Measurements from ENCODE around the gene GRP. TPM values are rescaled to one million over a fixed set of nuclear protein-coding genes. Genes with fewer than 3 reads are reported as not detected.
"Not testable (repeated sequence)": the region's sequence is repeated elsewhere in the genome, so short reads cannot be mapped to it uniquely, and the experiment has no call there.

GRP gene
- total RNA-seq, 1 donor from 2014 or later, result not detected

GRCh38 chr18:59220784-59221765, 1.1 kb downstream of the GRP start:
- no peak for ATAC-seq (ENCODE audit: poor library complexity)
- no peak for DNase-seq
- intact Hi-C loops (cut with DNase I), result no loop called here

GRCh38 chr18:59222341-59222740, 2.4 kb downstream of the GRP start:
- ATAC-seq (ENCODE audit: poor library complexity) (no peak), DNase-seq (no peak)
- intact Hi-C loops (cut with DNase I), result no loop called here

DNA sequence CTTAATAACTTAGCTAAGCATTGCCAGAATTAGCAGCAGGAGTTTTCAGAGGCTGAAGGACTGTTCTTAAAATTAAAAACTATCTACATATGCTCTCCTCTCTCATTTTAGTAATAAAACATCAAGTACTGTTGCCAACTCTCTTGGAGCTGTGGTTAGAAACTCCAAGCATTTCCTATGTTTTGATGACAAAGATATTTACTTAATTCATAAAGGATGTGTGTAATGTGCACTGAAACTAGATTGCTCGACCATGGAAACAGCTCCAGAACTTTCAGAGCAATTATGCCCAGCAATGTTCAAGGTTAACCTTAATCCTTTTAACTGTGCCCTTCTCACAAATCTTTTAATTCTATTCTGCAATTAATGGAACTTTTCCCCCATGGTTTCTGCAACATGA, 8.4 kb downstream of the GRP start:
- DNase-seq (no peak), ATAC-seq (ENCODE audit: poor library complexity) (no peak)
- intact Hi-C loops (cut with DNase I), result no loop called here

DNA sequence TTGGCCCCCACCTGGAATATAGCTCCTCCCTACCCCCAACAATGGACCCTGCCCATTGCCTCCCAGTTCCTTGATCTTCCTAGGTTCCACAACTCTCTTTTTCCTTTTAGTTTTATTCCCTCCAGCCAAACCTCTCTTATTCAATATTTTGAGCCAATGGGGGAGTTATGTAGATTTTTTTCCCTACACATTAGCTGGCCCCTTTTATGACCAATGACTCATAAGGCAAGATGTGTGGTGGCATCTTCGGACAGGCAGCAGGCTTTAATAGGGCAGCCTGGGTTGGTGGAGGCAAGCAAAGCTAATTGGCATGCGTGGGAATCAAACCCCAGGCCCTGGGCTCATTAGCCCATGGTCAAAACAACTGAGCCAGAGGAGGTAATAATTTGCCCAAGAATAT, 9.2 kb downstream of the GRP start:
- DNase-seq, result no peak
- intact Hi-C loops (cut with DNase I), result no loop called here
- no peak for ATAC-seq (ENCODE audit: poor library complexity)

DNA sequence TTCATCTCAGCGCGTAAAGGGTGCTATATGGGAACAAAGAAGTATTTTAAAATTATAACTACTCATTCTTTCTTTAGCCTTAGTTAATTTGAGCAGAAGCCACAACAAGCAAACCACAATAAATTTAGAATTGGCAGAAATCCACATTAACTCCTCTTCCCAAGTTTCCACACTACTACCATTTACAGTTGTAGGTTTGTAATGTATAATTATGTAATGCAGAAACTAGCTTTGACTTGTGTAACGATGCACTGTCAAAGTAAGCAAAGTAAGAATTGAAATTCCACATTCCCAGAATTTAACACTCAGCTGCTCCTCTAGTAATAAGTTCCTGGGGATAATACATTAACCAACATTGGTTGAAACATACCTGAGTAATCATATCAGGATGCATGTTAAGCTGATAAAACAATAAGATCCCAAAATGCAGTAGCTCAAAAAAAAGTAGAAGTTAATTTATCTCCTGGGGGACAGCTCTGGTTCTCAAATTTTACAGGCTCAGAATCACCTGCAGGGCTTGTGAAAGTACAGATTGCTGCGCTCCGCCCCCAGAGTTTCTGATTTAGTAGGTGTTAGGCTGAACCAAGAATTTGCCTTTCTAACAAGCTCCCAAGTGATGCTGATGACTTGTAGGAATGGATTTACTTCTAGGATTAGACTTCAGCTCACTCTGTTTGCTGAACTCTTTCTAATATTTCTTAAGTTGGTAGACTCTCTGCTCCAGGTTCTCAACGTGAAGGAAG, 9.9 kb downstream of the GRP start:
- intact Hi-C loops (cut with DNase I), result no loop called here
- DNase-seq (no peak), ATAC-seq (ENCODE audit: poor library complexity) (no peak)

- DNase-seq, result no peak
- no peak for ATAC-seq (ENCODE audit: poor library complexity)
- intact Hi-C loops (cut with DNase I), result no loop called here
These were observed 11.2 kb downstream of the GRP start for GRCh38 chr18:59231114-59231513.

- peak; percentile 62 for ATAC-seq (ENCODE audit: poor library complexity)
- DNase-seq, result no peak
- intact Hi-C loops (cut with DNase I), result no loop called here
These were observed 11.9 kb downstream of the GRP start for GRCh38 chr18:59231877-59232276.

GRCh38 chr18:59232309-59233016, 12.5 kb downstream of the GRP start:
- intact Hi-C loops (cut with DNase I), result no loop called here
- ATAC-seq (ENCODE audit: poor library complexity), result no peak

GRCh38 chr18:59233017-59233410, 13.1 kb downstream of the GRP start:
- no peak for DNase-seq
- no peak for ATAC-seq (ENCODE audit: poor library complexity)
- intact Hi-C loops (cut with DNase I), result no loop called here

More at GRCh38 chr18:59232309-59233016, 12.5 kb downstream of the GRP start:
- DNase-seq, result no peak

GRCh38 chr18:59238385-59238784, 18.4 kb downstream of the GRP start:
- no peak for DNase-seq
- ATAC-seq (ENCODE audit: poor library complexity), result no peak
- intact Hi-C loops (cut with DNase I), result no loop called here

- no peak for ATAC-seq (ENCODE audit: poor library complexity)
- intact Hi-C loops (cut with DNase I), result no loop called here
These were observed 19.7 kb downstream of the GRP start for GRCh38 chr18:59239642-59240041.

GRCh38 chr18:59242906-59243305, 22.9 kb downstream of the GRP start:
- DNase-seq, result no peak
- intact Hi-C loops (cut with DNase I), result no loop called here
- ATAC-seq (ENCODE audit: poor library complexity), result no peak

More at GRCh38 chr18:59239642-59240041, 19.7 kb downstream of the GRP start:
- no peak for DNase-seq

GRCh38 chr18:59246796-59247195, 26.8 kb downstream of the GRP start:
- intact Hi-C loops (cut with DNase I), result loop anchor here (5.0 kb wide), 1 partner anchor 151 kb away; no protein-coding TSS in a partner anchor
- ATAC-seq (ENCODE audit: poor library complexity) (no peak), DNase-seq (no peak)

DNA sequence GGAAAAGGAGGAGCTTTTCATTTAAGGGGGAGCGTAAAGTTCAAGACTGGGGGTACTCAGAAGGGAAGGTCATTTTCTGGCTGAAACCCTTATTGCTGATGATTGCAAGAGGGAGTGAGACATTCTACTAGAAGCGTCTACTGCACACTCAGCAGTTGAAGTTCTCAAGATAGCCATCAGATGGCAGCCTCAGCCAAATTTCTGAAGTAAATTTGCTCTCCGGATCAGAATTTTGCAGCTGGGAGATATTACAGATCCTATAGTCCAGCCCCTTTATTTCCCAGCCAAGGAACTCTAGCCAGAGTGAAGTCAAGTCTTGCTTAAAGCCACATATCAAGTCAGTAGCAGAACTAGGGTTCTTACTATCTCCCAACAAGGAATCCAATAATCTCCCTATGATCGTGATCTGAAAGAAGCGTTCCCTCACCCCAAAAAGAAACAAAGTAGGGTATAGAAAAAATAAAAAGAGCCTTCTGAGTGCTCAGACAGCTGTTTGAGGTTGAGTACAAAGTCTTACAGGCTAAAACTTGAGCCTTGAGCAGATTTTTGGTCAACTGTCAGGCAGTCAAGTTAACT, 29.3 kb downstream of the GRP start:
- intact Hi-C loops (cut with DNase I), result loop anchor here (5.0 kb wide), 1 partner anchor 148 kb away; no protein-coding TSS in a partner anchor
- ATAC-seq (ENCODE audit: poor library complexity), result peak; percentile 67

DNA sequence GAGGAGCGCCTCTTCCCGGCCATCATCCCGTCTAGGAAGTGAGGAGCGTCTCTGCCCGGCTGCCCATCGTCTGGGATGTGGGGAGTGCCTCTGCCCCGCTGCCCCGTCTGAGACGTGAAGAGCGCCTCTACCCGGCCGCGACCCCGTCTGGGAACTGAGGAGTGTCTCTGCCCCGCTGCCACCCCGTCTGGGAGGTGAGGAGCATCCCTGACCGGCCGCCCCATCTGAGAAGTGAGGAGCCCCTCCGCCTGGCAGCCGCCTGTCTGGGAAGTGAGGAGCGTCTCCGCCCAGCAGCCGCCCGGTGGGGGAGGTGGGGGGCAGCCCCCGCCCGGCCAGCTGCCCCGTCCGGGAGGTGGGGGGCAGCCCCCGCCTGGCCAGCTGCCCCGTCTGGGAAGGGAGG, 35.5 kb downstream of the GRP start:
- intact Hi-C loops (cut with DNase I); ATAC-seq (ENCODE audit: poor library complexity); DNase-seq: not testable (repeated sequence)

More for the DNA sequence above, 29.3 kb downstream of the GRP start:
- no peak for DNase-seq

GRCh38 chr18:59261842-59262241, 41.9 kb downstream of the GRP start:
- not testable (repeated sequence) for ATAC-seq (ENCODE audit: poor library complexity); DNase-seq

DNA sequence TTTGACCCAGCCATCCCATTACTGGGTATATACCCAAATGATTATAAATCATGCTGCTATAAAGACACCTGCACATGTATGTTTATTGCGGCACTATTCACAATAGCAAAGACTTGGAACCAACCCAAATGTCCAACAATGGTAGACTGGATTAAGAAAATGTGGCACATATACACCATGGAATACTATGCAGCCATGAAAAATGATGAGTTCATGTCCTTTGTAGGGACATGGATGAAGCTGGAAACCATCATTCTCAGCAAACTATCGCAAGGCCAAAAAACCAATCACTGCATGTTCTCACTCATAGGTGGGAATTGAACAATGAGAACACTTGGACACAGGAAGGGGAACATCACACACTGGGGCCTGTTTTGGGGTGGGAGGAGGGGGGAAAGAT, 42.3 kb downstream of the GRP start:
- intact Hi-C loops (cut with DNase I); ATAC-seq (ENCODE audit: poor library complexity); DNase-seq: not testable (repeated sequence)

More at GRCh38 chr18:59261842-59262241, 41.9 kb downstream of the GRP start:
- intact Hi-C loops (cut with DNase I), result not testable (repeated sequence)

GRCh38 chr18:59263661-59264060, 43.7 kb downstream of the GRP start:
- DNase-seq, result no peak
- ATAC-seq (ENCODE audit: poor library complexity), result no peak
- intact Hi-C loops (cut with DNase I), result no loop called here

Measured in Right ventricle myocardium superior (tissue), 1 donor.